ENCODE results near the gene CEP83. TPM values are rescaled to one million over a fixed set of nuclear protein-coding genes. Genes with fewer than 3 reads are reported as not detected.

Gene CEP83
- polyA plus RNA-seq, 1 donor from 2014 or later: 19.5 TPM

- no peaks in the 10 kb centered on the region for H4K20me1 ChIP-seq (ENCODE audit: insufficient read depth)
- no peaks in the 10 kb centered on the region for H3F3A ChIP-seq (ENCODE audit: insufficient read depth, low read length, poor library complexity, severe bottlenecking)
- no peaks in the 10 kb centered on the region for H3K9me2 ChIP-seq (ENCODE audit: insufficient read depth, low read length)
- H3K4me2 ChIP-seq (ENCODE audit: low read length): no peak overlapping the region
- H2AFZ ChIP-seq (ENCODE audit: low read depth, low read length): no peak overlapping the region
- no peaks in the 10 kb centered on the region for H3K79me2 ChIP-seq (replicated peaks; ENCODE audit: insufficient read depth, low read length)
- H3K27me3 ChIP-seq (ENCODE audit: insufficient read depth, low read depth, low read length): no peaks in the 10 kb centered on the region
- H3K9me3 ChIP-seq (ENCODE audit: low read length): no peaks in the 10 kb centered on the region
- no peak overlapping the region for H3K27ac ChIP-seq (ENCODE audit: low read length)
- no peak overlapping the region for H3K4me3 ChIP-seq (ENCODE audit: low read length)
- TF ChIP-seq TAF1 (IDR thresholded peaks at IDR 0.05; ENCODE audit: low read depth): no peak
- TF ChIP-seq CTCF (IDR thresholded peaks at IDR 0.05; ENCODE audit: poor library complexity, severe bottlenecking): no peak
- TF ChIP-seq REST (IDR thresholded peaks at IDR 0.05; ENCODE audit: borderline replicate concordance): no peak
- TF ChIP-seq SMC3 (conservative IDR thresholded peaks at IDR 0.05; ENCODE audit: poor library complexity): no peak
- TF ChIP-seq POLR2AphosphoS5 (IDR thresholded peaks at IDR 0.05): no peak
- TF ChIP-seq EP300 (conservative IDR thresholded peaks at IDR 0.05; ENCODE audit: poor library complexity, severe bottlenecking): no peak
- no peak for TF ChIP-seq MXI1 (conservative IDR thresholded peaks at IDR 0.05; ENCODE audit: poor library complexity, severe bottlenecking)
- peaks cover 4% of the 10 kb centered on the region for H3K36me3 ChIP-seq (ENCODE audit: insufficient read depth, low read length)
- H3K9ac ChIP-seq (ENCODE audit: low read length): no peak overlapping the region
These were observed 182.9 kb downstream of the CEP83 start for GRCh38 chr12:94276725-94277124.

DNA sequence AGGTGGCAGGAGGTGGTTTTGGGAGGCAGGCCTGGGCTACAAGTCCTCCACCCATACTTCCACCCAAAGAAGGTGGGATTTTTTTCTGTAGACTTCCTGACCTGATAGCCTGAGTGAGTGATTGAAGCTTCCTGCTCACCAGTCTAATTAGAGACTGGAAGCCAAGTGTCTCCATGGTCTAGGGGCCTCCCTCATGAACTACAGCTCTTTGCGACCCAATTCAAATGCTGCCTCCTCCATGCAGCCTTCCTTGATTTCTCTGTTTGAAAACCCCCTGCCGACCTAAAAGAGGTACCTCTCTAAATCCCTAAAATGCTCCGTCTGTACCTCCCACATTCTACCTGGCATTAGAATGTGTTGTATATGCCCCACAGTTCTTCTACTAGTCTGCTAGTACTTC is 186.4 kb downstream of the CEP83 start:
- H3K27me3 ChIP-seq (ENCODE audit: insufficient read depth, low read depth, low read length): no peaks in the 10 kb centered on the region
- no peak overlapping the region for H3K4me3 ChIP-seq (ENCODE audit: low read length)
- H3K9ac ChIP-seq (ENCODE audit: low read length): no peak overlapping the region
- no peak overlapping the region for H3K4me2 ChIP-seq (ENCODE audit: low read length)
- no peaks in the 10 kb centered on the region for H4K20me1 ChIP-seq (ENCODE audit: insufficient read depth)
- H3K9me2 ChIP-seq (ENCODE audit: insufficient read depth, low read length): no peaks in the 10 kb centered on the region
- no peak overlapping the region for H2AFZ ChIP-seq (ENCODE audit: low read depth, low read length)
- no peaks in the 10 kb centered on the region for H3K9me3 ChIP-seq (ENCODE audit: low read length)
- H3K79me2 ChIP-seq (replicated peaks; ENCODE audit: insufficient read depth, low read length): no peaks in the 10 kb centered on the region
- H3F3A ChIP-seq (ENCODE audit: insufficient read depth, low read length, poor library complexity, severe bottlenecking): no peaks in the 10 kb centered on the region
- no peak for TF ChIP-seq EP300 (conservative IDR thresholded peaks at IDR 0.05; ENCODE audit: poor library complexity, severe bottlenecking)
- TF ChIP-seq EZH2 (IDR thresholded peaks at IDR 0.05; ENCODE audit: borderline replicate concordance, insufficient read depth, low read length, poor library complexity, severe bottlenecking): no peak
- no peak for TF ChIP-seq MXI1 (conservative IDR thresholded peaks at IDR 0.05; ENCODE audit: poor library complexity, severe bottlenecking)
- no peak for TF ChIP-seq SMC3 (conservative IDR thresholded peaks at IDR 0.05; ENCODE audit: poor library complexity)
- no peak for TF ChIP-seq CTCF (IDR thresholded peaks at IDR 0.05; ENCODE audit: poor library complexity, severe bottlenecking)
- TF ChIP-seq REST (IDR thresholded peaks at IDR 0.05; ENCODE audit: borderline replicate concordance): no peak
- TF ChIP-seq RAD21 (conservative IDR thresholded peaks at IDR 0.05): no peak
- TF ChIP-seq POLR2AphosphoS5 (IDR thresholded peaks at IDR 0.05): no peak
- TF ChIP-seq TAF1 (IDR thresholded peaks at IDR 0.05; ENCODE audit: low read depth): no peak
- H3K27ac ChIP-seq (ENCODE audit: low read length): no peak overlapping the region
- peaks cover 4% of the 10 kb centered on the region for H3K36me3 ChIP-seq (ENCODE audit: insufficient read depth, low read length)

Data from neural cell (in vitro differentiated cells).